ENCODE results near the gene HK2.

The HK2 gene

GRCh38 chr2:74925361-74925786, 91.4 kb downstream of the HK2 start:
- peaks cover 15% of the 10 kb centered on the region for H3K4me1 ChIP-seq
- no peak overlapping the region for H3K9ac ChIP-seq
- H3K4me2 ChIP-seq, result no peak overlapping the region
- peaks cover 8% of the 10 kb centered on the region for H3K36me3 ChIP-seq
- H3K27ac ChIP-seq, result no peak overlapping the region
- no peaks in the 10 kb centered on the region for H4K20me1 ChIP-seq
- no peaks in the 10 kb centered on the region for H3K9me3 ChIP-seq
- no peak for TF ChIP-seq Cebpa-rat (IDR thresholded peaks at IDR 0.05)
- H3K4me3 ChIP-seq, result no peak overlapping the region
- H3K27me3 ChIP-seq, result no peaks in the 10 kb centered on the region

GRCh38 chr2:74927621-74928020, 93.7 kb downstream of the HK2 start:
- Histone ChIP-seq H3K36me3 (peaks cover 10% of the 10 kb centered on the region), H3K4me1 (peaks cover 11% of the 10 kb centered on the region), H3K27me3 (no peaks in the 10 kb centered on the region), H3K9ac (no peak overlapping the region), H3K9me3 (no peaks in the 10 kb centered on the region), H3K27ac (no peak overlapping the region), H3K4me2 (no peak overlapping the region), H4K20me1 (no peaks in the 10 kb centered on the region), H3K4me3 (no peak overlapping the region)
- TF ChIP-seq Cebpa-rat (IDR thresholded peaks at IDR 0.05), result no peak

- no peak overlapping the region for H3K4me3 ChIP-seq
- no peaks in the 10 kb centered on the region for H3K4me1 ChIP-seq
- no peak overlapping the region for H3K4me2 ChIP-seq
- no peak overlapping the region for H3K9ac ChIP-seq
- peaks cover 10% of the 10 kb centered on the region for H3K36me3 ChIP-seq
- no peaks in the 10 kb centered on the region for H3K9me3 ChIP-seq
- no peaks in the 10 kb centered on the region for H3K27me3 ChIP-seq
- no peak overlapping the region for H3K27ac ChIP-seq
- no peak for TF ChIP-seq Cebpa-rat (IDR thresholded peaks at IDR 0.05)
- H4K20me1 ChIP-seq, result no peaks in the 10 kb centered on the region
Observed at GRCh38 chr2:74930811-74931486, 97.0 kb downstream of the HK2 start.

- no peak overlapping the region for H3K9ac ChIP-seq
- no peak overlapping the region for H3K4me2 ChIP-seq
- H3K4me1 ChIP-seq, result no peaks in the 10 kb centered on the region
- no peak overlapping the region for H3K27ac ChIP-seq
- no peak for TF ChIP-seq Cebpa-rat (IDR thresholded peaks at IDR 0.05)
- no peak overlapping the region for H3K4me3 ChIP-seq
- H3K36me3 ChIP-seq, result peaks cover 10% of the 10 kb centered on the region
- H3K27me3 ChIP-seq, result no peaks in the 10 kb centered on the region
- no peaks in the 10 kb centered on the region for H4K20me1 ChIP-seq
- H3K9me3 ChIP-seq, result no peaks in the 10 kb centered on the region
Observed at GRCh38 chr2:74931940-74932339, 98.0 kb downstream of the HK2 start.

- H3K4me3 ChIP-seq, result no peak overlapping the region
- H3K4me1 ChIP-seq, result no peaks in the 10 kb centered on the region
- no peaks in the 10 kb centered on the region for H4K20me1 ChIP-seq
- H3K27ac ChIP-seq, result no peak overlapping the region
- no peak overlapping the region for H3K4me2 ChIP-seq
- H3K36me3 ChIP-seq, result no peaks in the 10 kb centered on the region
- no peak overlapping the region for H3K9ac ChIP-seq
- no peaks in the 10 kb centered on the region for H3K9me3 ChIP-seq
- no peaks in the 10 kb centered on the region for H3K27me3 ChIP-seq
- TF ChIP-seq Cebpa-rat (IDR thresholded peaks at IDR 0.05), result no peak
Observed at GRCh38 chr2:74935975-74936391, 102.1 kb downstream of the HK2 start.

- H3K4me1 ChIP-seq, result no peaks in the 10 kb centered on the region
- no peak overlapping the region for H3K9ac ChIP-seq
- no peak overlapping the region for H3K4me3 ChIP-seq
- H3K9me3 ChIP-seq, result no peaks in the 10 kb centered on the region
- no peak overlapping the region for H3K27ac ChIP-seq
- TF ChIP-seq Cebpa-rat (IDR thresholded peaks at IDR 0.05), result no peak
- no peaks in the 10 kb centered on the region for H3K36me3 ChIP-seq
- no peak overlapping the region for H3K4me2 ChIP-seq
- H3K27me3 ChIP-seq, result no peaks in the 10 kb centered on the region
- H4K20me1 ChIP-seq, result no peaks in the 10 kb centered on the region
Observed at GRCh38 chr2:74937221-74937880, 103.4 kb downstream of the HK2 start.

GRCh38 chr2:74938264-74938663, 104.3 kb downstream of the HK2 start:
- no peak overlapping the region for H3K4me2 ChIP-seq
- no peaks in the 10 kb centered on the region for H3K4me1 ChIP-seq
- no peaks in the 10 kb centered on the region for H3K27me3 ChIP-seq
- TF ChIP-seq Cebpa-rat (IDR thresholded peaks at IDR 0.05), result no peak
- no peaks in the 10 kb centered on the region for H4K20me1 ChIP-seq
- no peaks in the 10 kb centered on the region for H3K9me3 ChIP-seq
- H3K9ac ChIP-seq, result no peak overlapping the region
- no peaks in the 10 kb centered on the region for H3K36me3 ChIP-seq
- no peak overlapping the region for H3K4me3 ChIP-seq
- H3K27ac ChIP-seq, result no peak overlapping the region

- Histone ChIP-seq H3K36me3 (no peaks in the 10 kb centered on the region), H3K4me2 (no peak overlapping the region), H3K4me1 (no peaks in the 10 kb centered on the region), H4K20me1 (no peaks in the 10 kb centered on the region), H3K4me3 (no peak overlapping the region), H3K27ac (no peak overlapping the region), H3K9ac (no peak overlapping the region), H3K27me3 (no peaks in the 10 kb centered on the region), H3K9me3 (no peaks in the 10 kb centered on the region)
- TF ChIP-seq Cebpa-rat (IDR thresholded peaks at IDR 0.05), result no peak
Observed at GRCh38 chr2:74939919-74940812, 106.2 kb downstream of the HK2 start.

- H3K27me3 ChIP-seq, result no peaks in the 10 kb centered on the region
- H3K27ac ChIP-seq, result no peak overlapping the region
- H3K9me3 ChIP-seq, result no peaks in the 10 kb centered on the region
- H3K9ac ChIP-seq, result no peak overlapping the region
- H3K4me3 ChIP-seq, result no peak overlapping the region
- H3K4me1 ChIP-seq, result no peaks in the 10 kb centered on the region
- TF ChIP-seq Cebpa-rat (IDR thresholded peaks at IDR 0.05), result no peak
- no peak overlapping the region for H3K4me2 ChIP-seq
- no peaks in the 10 kb centered on the region for H3K36me3 ChIP-seq
- no peaks in the 10 kb centered on the region for H4K20me1 ChIP-seq
Observed at GRCh38 chr2:74941284-74941683, 107.4 kb downstream of the HK2 start.

GRCh38 chr2:74942263-74942662, 108.3 kb downstream of the HK2 start:
- Histone ChIP-seq H3K27me3 (no peaks in the 10 kb centered on the region), H3K27ac (no peak overlapping the region), H4K20me1 (no peaks in the 10 kb centered on the region), H3K36me3 (0 out of 2 replicates have a peak, but pooled peaks cover under 1% of the 10 kb centered on the region), H3K4me2 (no peak overlapping the region), H3K4me3 (no peak overlapping the region), H3K4me1 (no peaks in the 10 kb centered on the region), H3K9ac (no peak overlapping the region), H3K9me3 (no peaks in the 10 kb centered on the region)
- no peak for TF ChIP-seq Cebpa-rat (IDR thresholded peaks at IDR 0.05)

All from BLaER1 (cell line).